ENCODE results near the gene AP2A2. TPM values are rescaled to one million over a fixed set of nuclear protein-coding genes. Genes with fewer than 3 reads are reported as not detected.

Gene AP2A2
- polyA plus RNA-seq, 3 donors: 5.7 to 61.0 (median 8.2) TPM

- Histone ChIP-seq H3K27ac (ENCODE audit: low read depth in 1 of 2, low read length in 2 of 2) (no peak overlapping the region), H3K4me2 (replicated peaks; ENCODE audit: extremely low read depth, low read length, poor library complexity, severe bottlenecking) (no peak overlapping the region), H3K79me2 (ENCODE audit: insufficient read depth, low read length) (no peaks in the 10 kb centered on the region), H3K27me3 (ENCODE audit: control insufficient read depth in 2 of 2, insufficient read depth in 2 of 2, low read length in 2 of 2) (no peaks in the 10 kb centered on the region), H4K20me1 (ENCODE audit: insufficient read depth, low read length) (peaks cover 4% of the 10 kb centered on the region), H2AFZ (ENCODE audit: insufficient read depth, low read depth, low read length, poor library complexity, severe bottlenecking) (no peak overlapping the region), H3K36me3 (replicated peaks in 1 of 2; ENCODE audit: control insufficient read depth in 1 of 2, insufficient read depth in 2 of 2, low read length in 2 of 2) (peaks cover 24 to 26% of the 10 kb centered on the region in 2 donors), H3K4me1 (ENCODE audit: control insufficient read depth in 1 of 2, insufficient read depth in 2 of 2, low read length in 2 of 2) (no peaks in the 10 kb centered on the region), H3K9ac (ENCODE audit: insufficient read depth, low read length, poor library complexity, severe bottlenecking) (no peak overlapping the region), H3K9me3 (replicated peaks in 1 of 2; ENCODE audit: control insufficient read depth in 1 of 2, insufficient read depth in 1 of 2, low read length in 2 of 2) (peaks cover 0 to 9% of the 10 kb centered on the region in 2 donors), H3K4me3 (replicated peaks in 1 of 3; ENCODE audit: low read depth in 2 of 3, low read length in 3 of 3) (no peak overlapping the region)
- Mint-ChIP-seq H3K27ac (no peak overlapping the region), H3K4me1 (no peaks in the 10 kb centered on the region), H3K9me3 (peaks cover 3 to 16% (median 13%) of the 10 kb centered on the region in 7 donors), H3K36me3 (peaks cover 28 to 29% of the 10 kb centered on the region in 2 donors), H3K27me3 (ENCODE audit: low read depth in 3 of 3) (no peaks in the 10 kb centered on the region), H3K4me3 (no peak overlapping the region)
- DNase-seq: no peak
- TF ChIP-seq, protein P1, sequence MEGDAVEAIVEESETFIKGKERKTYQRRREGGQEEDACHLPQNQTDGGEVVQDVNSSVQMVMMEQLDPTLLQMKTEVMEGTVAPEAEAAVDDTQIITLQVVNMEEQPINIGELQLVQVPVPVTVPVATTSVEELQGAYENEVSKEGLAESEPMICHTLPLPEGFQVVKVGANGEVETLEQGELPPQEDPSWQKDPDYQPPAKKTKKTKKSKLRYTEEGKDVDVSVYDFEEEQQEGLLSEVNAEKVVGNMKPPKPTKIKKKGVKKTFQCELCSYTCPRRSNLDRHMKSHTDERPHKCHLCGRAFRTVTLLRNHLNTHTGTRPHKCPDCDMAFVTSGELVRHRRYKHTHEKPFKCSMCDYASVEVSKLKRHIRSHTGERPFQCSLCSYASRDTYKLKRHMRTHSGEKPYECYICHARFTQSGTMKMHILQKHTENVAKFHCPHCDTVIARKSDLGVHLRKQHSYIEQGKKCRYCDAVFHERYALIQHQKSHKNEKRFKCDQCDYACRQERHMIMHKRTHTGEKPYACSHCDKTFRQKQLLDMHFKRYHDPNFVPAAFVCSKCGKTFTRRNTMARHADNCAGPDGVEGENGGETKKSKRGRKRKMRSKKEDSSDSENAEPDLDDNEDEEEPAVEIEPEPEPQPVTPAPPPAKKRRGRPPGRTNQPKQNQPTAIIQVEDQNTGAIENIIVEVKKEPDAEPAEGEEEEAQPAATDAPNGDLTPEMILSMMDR (IDR thresholded peaks at IDR 0.05): no peak
- intact Hi-C loops (cut with micrococcal nuclease): no loop called here
- WGBS (ENCODE audit: insufficient coverage): 86% methylated on average over 10 of the region's 14 CpGs
Measured at GRCh38 chr11:1014276-1014675, 88.6 kb downstream of the AP2A2 start.

- TF ChIP-seq, protein P1 (IDR thresholded peaks at IDR 0.05): no peak
- Mint-ChIP-seq H3K27me3 (ENCODE audit: low read depth in 3 of 3) (no peaks in the 10 kb centered on the region), H3K36me3 (peaks cover 22 to 23% of the 10 kb centered on the region in 2 donors), H3K4me3 (no peak overlapping the region), H3K9me3 (peaks cover 3 to 16% (median 13%) of the 10 kb centered on the region in 7 donors), H3K27ac (no peak overlapping the region), H3K4me1 (no peaks in the 10 kb centered on the region)
- Histone ChIP-seq H3K27me3 (ENCODE audit: control insufficient read depth in 2 of 2, insufficient read depth in 2 of 2, low read length in 2 of 2) (no peaks in the 10 kb centered on the region), H3K27ac (ENCODE audit: low read depth in 1 of 2, low read length in 2 of 2) (no peak overlapping the region), H3K36me3 (replicated peaks in 1 of 2; ENCODE audit: control insufficient read depth in 1 of 2, insufficient read depth in 2 of 2, low read length in 2 of 2) (peaks cover 18% of the 10 kb centered on the region in 2 donors), H2AFZ (ENCODE audit: insufficient read depth, low read depth, low read length, poor library complexity, severe bottlenecking) (no peak overlapping the region), H3K9me3 (replicated peaks in 1 of 2; ENCODE audit: control insufficient read depth in 1 of 2, insufficient read depth in 1 of 2, low read length in 2 of 2) (peaks cover 0 to 9% of the 10 kb centered on the region in 2 donors), H3K4me2 (replicated peaks; ENCODE audit: extremely low read depth, low read length, poor library complexity, severe bottlenecking) (no peak overlapping the region), H3K79me2 (ENCODE audit: insufficient read depth, low read length) (no peaks in the 10 kb centered on the region), H3K4me1 (ENCODE audit: control insufficient read depth in 1 of 2, insufficient read depth in 2 of 2, low read length in 2 of 2) (no peaks in the 10 kb centered on the region), H4K20me1 (ENCODE audit: insufficient read depth, low read length) (peaks cover 4% of the 10 kb centered on the region), H3K4me3 (replicated peaks in 1 of 3; ENCODE audit: low read depth in 2 of 3, low read length in 3 of 3) (no peak overlapping the region), H3K9ac (ENCODE audit: insufficient read depth, low read length, poor library complexity, severe bottlenecking) (no peak overlapping the region)
- 98% methylated on average over 7 of the region's 7 CpGs for WGBS (ENCODE audit: insufficient coverage)
- intact Hi-C loops (cut with micrococcal nuclease): no loop called here
- no peak for DNase-seq
Measured at GRCh38 chr11:1015064-1015463, 89.4 kb downstream of the AP2A2 start.

Data from CD14-positive monocyte (primary cell).